HepG2 (cell line): ENCODE results near the gene LAMTOR3. TPM values are rescaled to one million over a fixed set of nuclear protein-coding genes. Genes with fewer than 3 reads are reported as not detected.

Experiments
- FOSL1 ChIP-seq: sonication (generic); formaldehyde crosslinking; IDR thresholded peaks from 2 replicates; pipeline ENCODE4 v1.9.0; 2021; ENCODE audit warnings: missing genetic modification reagents, borderline replicate concordance
- FOXJ3 ChIP-seq: sonication (generic); formaldehyde crosslinking; IDR thresholded peaks from 2 replicates; pipeline ENCODE4 v1.4.0; 2020; ENCODE audit warnings: missing genetic modification reagents, mild to moderate bottlenecking, borderline replicate concordance
- FOXK2 ChIP-seq: fragments of 450-650 bp; IDR thresholded peaks from 2 replicates; pipeline ENCODE4 v1.6.1; 2016
- FOXM1 ChIP-seq: sonication (generic); formaldehyde crosslinking; IDR thresholded peaks from 2 replicates; pipeline ENCODE4 v1.5.0; 2020; ENCODE audit warnings: missing genetic modification reagents
- HHEX ChIP-seq: IDR thresholded peaks from 2 replicates; pipeline ENCODE4 v1.6.1; 2016; ENCODE audit warnings: control low read depth
- MIER3 ChIP-seq: IDR thresholded peaks from 2 replicates; pipeline ENCODE4 v1.6.1; 2016; ENCODE audit warnings: missing compliant biosample characterization, borderline replicate concordance
- NFIC ChIP-seq: IDR thresholded peaks from 2 replicates; pipeline ENCODE4 v1.6.1; 2012; ENCODE audit warnings: mild to moderate bottlenecking, low read length, inconsistent platforms
- ZUFSP ChIP-seq: sonication (generic); formaldehyde crosslinking; IDR thresholded peaks from 2 replicates; pipeline ENCODE4 v1.9.0; 2021; ENCODE audit warnings: missing genetic modification reagents, mild to moderate bottlenecking, borderline replicate concordance
- polyA plus RNA-seq, 8 experiments: library from polyadenylated mRNA; depleted of rRNA in 3 of 8; stranded (reverse) in 7 of 8; unstranded in 1 of 8; fragments of >200 nt; fragmentation: Illumina TruSeq in 4 of 8; extraction: Trizol in 4 of 8; gene quantifications; 2 replicates each; pipeline versions ENCODE4 v1.2.1 to v1.2.3, GENCODE V29; 2011 to 2016; ENCODE audit warnings: low read depth in 4 of 8, missing spikeins in 1 of 8, mixed read lengths in 1 of 8; ENCODE audit not compliant: insufficient read depth in 1 of 8
- total RNA-seq, 5 experiments: library from RNA; depleted of rRNA; stranded (reverse); fragments of >200 nt; fragmentation: Illumina TruSeq; extraction: Trizol; gene quantifications; 2 replicates each; pipeline ENCODE4 v1.2.3, GENCODE V29; 2016; ENCODE audit warnings: low read depth in 1 of 5
- TF ChIP-seq, protein P1 (sequence below): sonication (generic); formaldehyde crosslinking; IDR thresholded peaks from 2 replicates; pipeline ENCODE4 v1.4.0; 2020; ENCODE audit warnings: missing genetic modification reagents
- TF ChIP-seq, protein P2 (sequence below): sonication (generic); formaldehyde crosslinking; IDR thresholded peaks from 2 replicates; pipeline ENCODE4 v1.4.0; 2020; ENCODE audit warnings: mild to moderate bottlenecking, missing genetic modification reagents

Gene LAMTOR3
- total and polyA plus RNA-seq, 2 of the 13 experiments (the other 11 are each of a cell fraction or from before 2014, with no cell fraction given): 47.6 to 49.1 TPM

DNA sequence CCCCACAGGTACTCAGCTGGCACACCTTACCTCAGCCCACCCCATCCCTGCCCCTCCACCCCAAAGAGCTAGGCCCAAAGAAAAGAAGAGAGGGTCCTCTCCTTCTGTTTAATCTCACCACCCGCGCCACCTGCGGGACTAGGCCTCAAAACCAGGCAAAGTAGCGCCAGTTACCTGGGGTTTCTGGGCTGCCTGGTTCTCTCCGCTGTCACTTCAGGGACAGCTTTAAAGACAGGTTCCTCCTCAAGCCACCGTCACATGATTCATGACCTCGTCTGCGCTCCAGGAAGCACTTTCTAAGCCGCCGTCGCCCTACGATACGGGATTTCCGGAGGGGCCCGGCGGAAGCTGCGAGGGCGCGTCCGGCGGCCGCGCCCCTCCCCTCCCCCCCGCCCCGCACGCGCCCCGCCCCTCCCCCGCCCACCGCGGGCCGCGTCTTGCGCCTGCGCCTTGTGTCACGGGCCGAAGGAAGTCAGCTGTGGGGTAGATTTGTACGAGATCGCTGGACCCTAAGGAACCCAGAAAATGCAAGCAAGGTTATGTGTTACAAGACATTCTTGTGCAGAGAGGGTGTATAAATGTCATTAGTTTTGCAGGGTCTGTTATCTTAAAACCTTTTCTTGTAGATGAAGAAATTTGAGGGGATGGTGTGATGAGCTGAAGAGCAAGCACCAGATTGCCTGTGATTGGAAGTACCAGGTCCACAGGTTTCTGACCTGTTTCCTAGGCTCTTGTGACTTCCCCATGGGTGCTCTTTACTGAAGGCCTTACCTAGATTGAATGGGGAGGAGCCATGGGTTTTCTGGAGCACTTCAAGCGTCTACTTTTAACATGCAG lies at the start of gene LAMTOR3 (continued):
- TF ChIP-seq, protein P1, sequence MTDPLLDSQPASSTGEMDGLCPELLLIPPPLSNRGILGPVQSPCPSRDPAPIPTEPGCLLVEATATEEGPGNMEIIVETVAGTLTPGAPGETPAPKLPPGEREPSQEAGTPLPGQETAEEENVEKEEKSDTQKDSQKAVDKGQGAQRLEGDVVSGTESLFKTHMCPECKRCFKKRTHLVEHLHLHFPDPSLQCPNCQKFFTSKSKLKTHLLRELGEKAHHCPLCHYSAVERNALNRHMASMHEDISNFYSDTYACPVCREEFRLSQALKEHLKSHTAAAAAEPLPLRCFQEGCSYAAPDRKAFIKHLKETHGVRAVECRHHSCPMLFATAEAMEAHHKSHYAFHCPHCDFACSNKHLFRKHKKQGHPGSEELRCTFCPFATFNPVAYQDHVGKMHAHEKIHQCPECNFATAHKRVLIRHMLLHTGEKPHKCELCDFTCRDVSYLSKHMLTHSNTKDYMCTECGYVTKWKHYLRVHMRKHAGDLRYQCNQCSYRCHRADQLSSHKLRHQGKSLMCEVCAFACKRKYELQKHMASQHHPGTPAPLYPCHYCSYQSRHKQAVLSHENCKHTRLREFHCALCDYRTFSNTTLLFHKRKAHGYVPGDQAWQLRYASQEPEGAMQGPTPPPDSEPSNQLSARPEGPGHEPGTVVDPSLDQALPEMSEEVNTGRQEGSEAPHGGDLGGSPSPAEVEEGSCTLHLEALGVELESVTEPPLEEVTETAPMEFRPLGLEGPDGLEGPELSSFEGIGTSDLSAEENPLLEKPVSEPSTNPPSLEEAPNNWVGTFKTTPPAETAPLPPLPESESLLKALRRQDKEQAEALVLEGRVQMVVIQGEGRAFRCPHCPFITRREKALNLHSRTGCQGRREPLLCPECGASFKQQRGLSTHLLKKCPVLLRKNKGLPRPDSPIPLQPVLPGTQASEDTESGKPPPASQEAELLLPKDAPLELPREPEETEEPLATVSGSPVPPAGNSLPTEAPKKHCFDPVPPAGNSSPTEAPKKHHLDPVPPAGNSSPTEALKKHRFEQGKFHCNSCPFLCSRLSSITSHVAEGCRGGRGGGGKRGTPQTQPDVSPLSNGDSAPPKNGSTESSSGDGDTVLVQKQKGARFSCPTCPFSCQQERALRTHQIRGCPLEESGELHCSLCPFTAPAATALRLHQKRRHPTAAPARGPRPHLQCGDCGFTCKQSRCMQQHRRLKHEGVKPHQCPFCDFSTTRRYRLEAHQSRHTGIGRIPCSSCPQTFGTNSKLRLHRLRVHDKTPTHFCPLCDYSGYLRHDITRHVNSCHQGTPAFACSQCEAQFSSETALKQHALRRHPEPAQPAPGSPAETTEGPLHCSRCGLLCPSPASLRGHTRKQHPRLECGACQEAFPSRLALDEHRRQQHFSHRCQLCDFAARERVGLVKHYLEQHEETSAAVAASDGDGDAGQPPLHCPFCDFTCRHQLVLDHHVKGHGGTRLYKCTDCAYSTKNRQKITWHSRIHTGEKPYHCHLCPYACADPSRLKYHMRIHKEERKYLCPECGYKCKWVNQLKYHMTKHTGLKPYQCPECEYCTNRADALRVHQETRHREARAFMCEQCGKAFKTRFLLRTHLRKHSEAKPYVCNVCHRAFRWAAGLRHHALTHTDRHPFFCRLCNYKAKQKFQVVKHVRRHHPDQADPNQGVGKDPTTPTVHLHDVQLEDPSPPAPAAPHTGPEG (CRISPR knock-in tag): no peak
- TF ChIP-seq FOXJ3 (CRISPR knock-in tag) (no peak), ZUFSP (CRISPR knock-in tag) (no peak), FOXK2 (no peak), FOXM1 (CRISPR knock-in tag) (no peak), NFIC (no peak), FOSL1 (no peak), HHEX (CRISPR knock-in tag) (no peak), MIER3 (CRISPR knock-in tag) (no peak)
- TF ChIP-seq, protein P2, sequence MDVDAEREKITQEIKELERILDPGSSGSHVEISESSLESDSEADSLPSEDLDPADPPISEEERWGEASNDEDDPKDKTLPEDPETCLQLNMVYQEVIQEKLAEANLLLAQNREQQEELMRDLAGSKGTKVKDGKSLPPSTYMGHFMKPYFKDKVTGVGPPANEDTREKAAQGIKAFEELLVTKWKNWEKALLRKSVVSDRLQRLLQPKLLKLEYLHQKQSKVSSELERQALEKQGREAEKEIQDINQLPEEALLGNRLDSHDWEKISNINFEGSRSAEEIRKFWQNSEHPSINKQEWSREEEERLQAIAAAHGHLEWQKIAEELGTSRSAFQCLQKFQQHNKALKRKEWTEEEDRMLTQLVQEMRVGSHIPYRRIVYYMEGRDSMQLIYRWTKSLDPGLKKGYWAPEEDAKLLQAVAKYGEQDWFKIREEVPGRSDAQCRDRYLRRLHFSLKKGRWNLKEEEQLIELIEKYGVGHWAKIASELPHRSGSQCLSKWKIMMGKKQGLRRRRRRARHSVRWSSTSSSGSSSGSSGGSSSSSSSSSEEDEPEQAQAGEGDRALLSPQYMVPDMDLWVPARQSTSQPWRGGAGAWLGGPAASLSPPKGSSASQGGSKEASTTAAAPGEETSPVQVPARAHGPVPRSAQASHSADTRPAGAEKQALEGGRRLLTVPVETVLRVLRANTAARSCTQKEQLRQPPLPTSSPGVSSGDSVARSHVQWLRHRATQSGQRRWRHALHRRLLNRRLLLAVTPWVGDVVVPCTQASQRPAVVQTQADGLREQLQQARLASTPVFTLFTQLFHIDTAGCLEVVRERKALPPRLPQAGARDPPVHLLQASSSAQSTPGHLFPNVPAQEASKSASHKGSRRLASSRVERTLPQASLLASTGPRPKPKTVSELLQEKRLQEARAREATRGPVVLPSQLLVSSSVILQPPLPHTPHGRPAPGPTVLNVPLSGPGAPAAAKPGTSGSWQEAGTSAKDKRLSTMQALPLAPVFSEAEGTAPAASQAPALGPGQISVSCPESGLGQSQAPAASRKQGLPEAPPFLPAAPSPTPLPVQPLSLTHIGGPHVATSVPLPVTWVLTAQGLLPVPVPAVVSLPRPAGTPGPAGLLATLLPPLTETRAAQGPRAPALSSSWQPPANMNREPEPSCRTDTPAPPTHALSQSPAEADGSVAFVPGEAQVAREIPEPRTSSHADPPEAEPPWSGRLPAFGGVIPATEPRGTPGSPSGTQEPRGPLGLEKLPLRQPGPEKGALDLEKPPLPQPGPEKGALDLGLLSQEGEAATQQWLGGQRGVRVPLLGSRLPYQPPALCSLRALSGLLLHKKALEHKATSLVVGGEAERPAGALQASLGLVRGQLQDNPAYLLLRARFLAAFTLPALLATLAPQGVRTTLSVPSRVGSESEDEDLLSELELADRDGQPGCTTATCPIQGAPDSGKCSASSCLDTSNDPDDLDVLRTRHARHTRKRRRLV: no peak
